HepG2 (cell line): Measurements from ENCODE around the gene TARBP2. TPM values are rescaled to one million over a fixed set of nuclear protein-coding genes. Genes with fewer than 3 reads are reported as not detected.

Experiments
- CHCHD3 ChIP-seq: sonication (generic); formaldehyde crosslinking; IDR thresholded peaks from 2 replicates; pipeline ENCODE4 v1.8.0; 2022; ENCODE audit warnings: mild to moderate bottlenecking, missing genetic modification reagents, moderate library complexity
- FOXP1 ChIP-seq, 2 experiments: fragments of 450-650 bp in 1 of 2; IDR thresholded peaks; 2 replicates each; pipeline ENCODE4 v1.6.1; 2017 to 2018; ENCODE audit warnings: antibody characterized with exemption in 1 of 2
- HNRNPK ChIP-seq: fragments of 200-400 bp; formaldehyde crosslinking; IDR thresholded peaks from 2 replicates; pipeline ENCODE4 v1.6.1; 2018; ENCODE audit warnings: low read length, low read depth, moderate library complexity, mild to moderate bottlenecking; ENCODE audit not compliant: poor library complexity, severe bottlenecking
- JUN ChIP-seq: sonication (generic); formaldehyde crosslinking; IDR thresholded peaks from 2 replicates; pipeline ENCODE4 v1.4.0; 2020; ENCODE audit warnings: mild to moderate bottlenecking, missing genetic modification reagents
- JUNB ChIP-seq: sonication (generic); formaldehyde crosslinking; IDR thresholded peaks from 2 replicates; pipeline ENCODE4 v1.8.0; 2022; ENCODE audit warnings: missing genetic modification reagents, mild to moderate bottlenecking, borderline replicate concordance
- KLF16 ChIP-seq, 2 experiments: sonication (generic) in 1 of 2; formaldehyde crosslinking in 1 of 2; IDR thresholded peaks; 2 replicates each; pipeline versions ENCODE4 v1.6.1 to v1.8.0; 2016 to 2023; ENCODE audit warnings: missing genetic modification reagents in 2 of 2, missing compliant biosample characterization in 1 of 2
- MAF1 ChIP-seq: sonication (generic); formaldehyde crosslinking; IDR thresholded peaks from 2 replicates; pipeline ENCODE4 v1.5.0; 2020; ENCODE audit warnings: missing genetic modification reagents, borderline replicate concordance
- SALL2 ChIP-seq: sonication (generic); formaldehyde crosslinking; IDR thresholded peaks from 2 replicates; pipeline ENCODE4 v1.8.1; 2023; ENCODE audit warnings: mild to moderate bottlenecking, missing genetic modification reagents, inconsistent platforms
- SATB2 ChIP-seq: sonication (generic); formaldehyde crosslinking; IDR thresholded peaks from 2 replicates; pipeline ENCODE4 v1.5.0; 2020; ENCODE audit warnings: missing genetic modification reagents
- SIX4 ChIP-seq: sonication (generic); formaldehyde crosslinking; IDR thresholded peaks from 2 replicates; pipeline ENCODE4 v1.4.0; 2020; ENCODE audit warnings: missing genetic modification reagents
- SOX6 ChIP-seq, 2 experiments: fragments of 450-650 bp in 1 of 2; sonication (generic) in 1 of 2; formaldehyde crosslinking in 1 of 2; IDR thresholded peaks; 2 replicates each; pipeline versions ENCODE4 v1.4.0 to v1.6.1; 2017 to 2020; ENCODE audit warnings: antibody characterized with exemption in 1 of 2, mild to moderate bottlenecking in 1 of 2, missing genetic modification reagents in 1 of 2
- YEATS2 ChIP-seq: sonication (generic); formaldehyde crosslinking; IDR thresholded peaks from 2 replicates; pipeline ENCODE4 v1.4.0; 2020; ENCODE audit warnings: missing genetic modification reagents, borderline replicate concordance
- ZBTB21 ChIP-seq: sonication (generic); formaldehyde crosslinking; IDR thresholded peaks from 2 replicates; pipeline ENCODE4 v1.4.0; 2020; ENCODE audit warnings: missing genetic modification reagents
- ZNF24 ChIP-seq: fragments of 450-650 bp; IDR thresholded peaks from 2 replicates; pipeline ENCODE4 v1.6.1; 2017; ENCODE audit warnings: antibody characterized with exemption, mild to moderate bottlenecking
- ZNF256 ChIP-seq: sonication (generic); formaldehyde crosslinking; conservative IDR thresholded peaks from 2 replicates; pipeline ENCODE4 v1.4.0; 2020; ENCODE audit warnings: missing genetic modification reagents
- ZNF275 ChIP-seq: sonication (generic); formaldehyde crosslinking; IDR thresholded peaks from 2 replicates; pipeline ENCODE4 v1.8.0; 2022; ENCODE audit warnings: missing genetic modification reagents, mild to moderate bottlenecking, inconsistent platforms, borderline replicate concordance
- ZNF282 ChIP-seq: fragments of 450-650 bp; IDR thresholded peaks from 2 replicates; pipeline ENCODE4 v1.6.1; 2018; ENCODE audit not compliant: partially characterized antibody
- ZNF441 ChIP-seq: sonication (generic); formaldehyde crosslinking; IDR thresholded peaks from 2 replicates; pipeline ENCODE4 v1.7.0; 2021; ENCODE audit warnings: missing genetic modification reagents, borderline replicate concordance
- ZNF557 ChIP-seq: sonication (generic); formaldehyde crosslinking; IDR thresholded peaks from 2 replicates; pipeline ENCODE4 v1.4.0; 2020; ENCODE audit warnings: missing genetic modification reagents
- ZNF570 ChIP-seq: sonication (generic); formaldehyde crosslinking; IDR thresholded peaks from 2 replicates; pipeline ENCODE4 v1.4.0; 2020; ENCODE audit warnings: mild to moderate bottlenecking, missing genetic modification reagents, borderline replicate concordance
- ZNF660 ChIP-seq: sonication (generic); formaldehyde crosslinking; IDR thresholded peaks from 2 replicates; pipeline ENCODE4 v1.5.1; 2020; ENCODE audit warnings: mild to moderate bottlenecking, low read depth, missing genetic modification reagents, borderline replicate concordance
- polyA plus RNA-seq, 8 experiments: library from polyadenylated mRNA; depleted of rRNA in 3 of 8; stranded (reverse) in 7 of 8; unstranded in 1 of 8; fragments of >200 nt; fragmentation: Illumina TruSeq in 4 of 8; extraction: Trizol in 4 of 8; gene quantifications; 2 replicates each; pipeline versions ENCODE4 v1.2.1 to v1.2.3, GENCODE V29; 2011 to 2016; ENCODE audit warnings: low read depth in 4 of 8, missing spikeins in 1 of 8, mixed read lengths in 1 of 8; ENCODE audit not compliant: insufficient read depth in 1 of 8
- total RNA-seq, 5 experiments: library from RNA; depleted of rRNA; stranded (reverse); fragments of >200 nt; fragmentation: Illumina TruSeq; extraction: Trizol; gene quantifications; 2 replicates each; pipeline ENCODE4 v1.2.3, GENCODE V29; 2016; ENCODE audit warnings: low read depth in 1 of 5
- TF ChIP-seq, protein P1 (sequence below): sonication (generic); formaldehyde crosslinking; IDR thresholded peaks from 2 replicates; pipeline ENCODE4 v1.4.0; 2020; ENCODE audit warnings: missing genetic modification reagents
- TF ChIP-seq, protein P2 (sequence below): sonication (generic); formaldehyde crosslinking; IDR thresholded peaks from 2 replicates; pipeline ENCODE4 v1.8.1; 2023; ENCODE audit warnings: missing genetic modification reagents, inconsistent platforms, borderline replicate concordance

Gene TARBP2
- total and polyA plus RNA-seq, 2 of the 13 experiments (the other 11 are each of a cell fraction or from before 2014, with no cell fraction given): 47.0 to 55.5 TPM

DNA sequence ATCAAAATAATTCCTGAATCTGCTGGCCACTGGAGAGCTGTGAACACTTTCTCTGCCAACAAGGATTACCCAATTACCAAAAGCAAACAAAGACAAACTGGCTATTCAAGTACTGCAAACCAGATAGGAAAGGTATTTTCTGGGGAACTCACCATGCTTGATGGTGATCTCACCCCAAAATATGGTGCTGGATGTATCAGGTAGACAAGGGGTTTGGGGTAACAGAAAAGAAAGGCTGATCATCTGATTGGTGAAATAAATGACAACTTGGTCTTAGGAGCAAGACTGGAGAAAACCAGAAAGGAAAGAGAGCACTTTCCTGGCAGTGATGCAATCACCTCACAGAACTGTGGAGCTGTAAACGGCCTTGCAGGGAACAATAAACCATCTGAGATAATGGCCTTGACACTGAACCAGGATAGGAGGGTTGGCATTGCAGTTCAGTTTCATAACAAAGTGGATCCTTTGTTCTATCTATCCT lies 37.2 kb downstream of the TARBP2 start (continued):
- TF ChIP-seq ZNF660 (CRISPR knock-in tag) (no peak), YEATS2 (peak; percentile 60; the same call in 1 of the 2 replicates), FOXP1 (IDR thresholded peaks at IDR 0.05) (no peak; the same call in 1 of the 2 replicates), FOXP1 (CRISPR knock-in tag; IDR thresholded peaks at IDR 0.05) (peak; percentile 77; the same call in 1 of the 2 replicates), SATB2 (CRISPR knock-in tag) (0 out of 2 replicates have a peak, but pooled peaks have one; percentile 21), MAF1 (CRISPR knock-in tag) (no peak), ZNF557 (no peak), ZNF24 (no peak; the same call in 1 of the 2 replicates), KLF16 (CRISPR knock-in tag; IDR thresholded peaks at IDR 0.05) (peak in 1 of 2 experiments; percentile 89; a peak in 2 of 4 replicates), ZNF282 (no peak), ZNF256 (no peak), HNRNPK (no peak), SALL2 (CRISPR knock-in tag) (no peak; the same call in 1 of the 2 replicates), CHCHD3 (CRISPR knock-in tag) (no peak), JUNB (CRISPR knock-in tag) (peak; percentile 41; the same call in 1 of the 2 replicates), ZNF275 (no peak), JUN (CRISPR knock-in tag) (no peak), ZBTB21 (CRISPR knock-in tag) (0 out of 2 replicates have a peak, but pooled peaks have one; percentile 16), SIX4 (CRISPR knock-in tag) (peak; percentile 78), SOX6 (IDR thresholded peaks at IDR 0.05) (no peak), SOX6 (CRISPR knock-in tag; IDR thresholded peaks at IDR 0.05) (peak; percentile 100), ZNF441 (CRISPR knock-in tag) (no peak), ZNF570 (CRISPR knock-in tag) (no peak)
- TF ChIP-seq, protein P1, sequence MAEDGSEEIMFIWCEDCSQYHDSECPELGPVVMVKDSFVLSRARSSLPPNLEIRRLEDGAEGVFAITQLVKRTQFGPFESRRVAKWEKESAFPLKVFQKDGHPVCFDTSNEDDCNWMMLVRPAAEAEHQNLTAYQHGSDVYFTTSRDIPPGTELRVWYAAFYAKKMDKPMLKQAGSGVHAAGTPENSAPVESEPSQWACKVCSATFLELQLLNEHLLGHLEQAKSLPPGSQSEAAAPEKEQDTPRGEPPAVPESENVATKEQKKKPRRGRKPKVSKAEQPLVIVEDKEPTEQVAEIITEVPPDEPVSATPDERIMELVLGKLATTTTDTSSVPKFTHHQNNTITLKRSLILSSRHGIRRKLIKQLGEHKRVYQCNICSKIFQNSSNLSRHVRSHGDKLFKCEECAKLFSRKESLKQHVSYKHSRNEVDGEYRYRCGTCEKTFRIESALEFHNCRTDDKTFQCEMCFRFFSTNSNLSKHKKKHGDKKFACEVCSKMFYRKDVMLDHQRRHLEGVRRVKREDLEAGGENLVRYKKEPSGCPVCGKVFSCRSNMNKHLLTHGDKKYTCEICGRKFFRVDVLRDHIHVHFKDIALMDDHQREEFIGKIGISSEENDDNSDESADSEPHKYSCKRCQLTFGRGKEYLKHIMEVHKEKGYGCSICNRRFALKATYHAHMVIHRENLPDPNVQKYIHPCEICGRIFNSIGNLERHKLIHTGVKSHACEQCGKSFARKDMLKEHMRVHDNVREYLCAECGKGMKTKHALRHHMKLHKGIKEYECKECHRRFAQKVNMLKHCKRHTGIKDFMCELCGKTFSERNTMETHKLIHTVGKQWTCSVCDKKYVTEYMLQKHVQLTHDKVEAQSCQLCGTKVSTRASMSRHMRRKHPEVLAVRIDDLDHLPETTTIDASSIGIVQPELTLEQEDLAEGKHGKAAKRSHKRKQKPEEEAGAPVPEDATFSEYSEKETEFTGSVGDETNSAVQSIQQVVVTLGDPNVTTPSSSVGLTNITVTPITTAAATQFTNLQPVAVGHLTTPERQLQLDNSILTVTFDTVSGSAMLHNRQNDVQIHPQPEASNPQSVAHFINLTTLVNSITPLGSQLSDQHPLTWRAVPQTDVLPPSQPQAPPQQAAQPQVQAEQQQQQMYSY (CRISPR knock-in tag): no peak
- TF ChIP-seq, protein P2, sequence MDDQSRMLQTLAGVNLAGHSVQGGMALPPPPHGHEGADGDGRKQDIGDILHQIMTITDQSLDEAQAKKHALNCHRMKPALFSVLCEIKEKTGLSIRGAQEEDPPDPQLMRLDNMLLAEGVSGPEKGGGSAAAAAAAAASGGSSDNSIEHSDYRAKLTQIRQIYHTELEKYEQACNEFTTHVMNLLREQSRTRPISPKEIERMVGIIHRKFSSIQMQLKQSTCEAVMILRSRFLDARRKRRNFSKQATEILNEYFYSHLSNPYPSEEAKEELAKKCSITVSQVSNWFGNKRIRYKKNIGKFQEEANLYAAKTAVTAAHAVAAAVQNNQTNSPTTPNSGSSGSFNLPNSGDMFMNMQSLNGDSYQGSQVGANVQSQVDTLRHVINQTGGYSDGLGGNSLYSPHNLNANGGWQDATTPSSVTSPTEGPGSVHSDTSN (CRISPR knock-in tag): no peak
